ENCODE data around the gene ZBTB25. TPM values are rescaled to one million over a fixed set of nuclear protein-coding genes. Genes with fewer than 3 reads are reported as not detected.

ZBTB25 gene
- total RNA-seq, 1 donor from 2014 or later = 9.4 TPM

DNA sequence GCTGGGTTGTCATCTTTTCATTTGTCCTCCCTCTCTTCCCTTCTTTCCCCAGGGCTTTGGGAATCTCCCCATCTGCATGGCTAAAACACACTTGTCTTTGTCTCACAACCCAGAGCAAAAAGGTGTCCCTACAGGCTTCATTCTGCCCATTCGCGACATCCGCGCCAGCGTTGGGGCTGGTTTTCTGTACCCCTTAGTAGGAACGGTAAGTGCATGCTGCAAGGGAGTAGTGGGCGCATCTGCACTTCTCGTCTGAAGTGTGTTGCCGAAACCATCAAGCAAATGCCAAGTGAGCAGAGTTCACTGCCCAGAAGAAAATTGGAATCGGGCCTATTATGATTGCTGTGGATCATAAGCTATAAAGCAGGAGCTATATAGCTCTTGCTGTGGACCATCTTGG is 49.0 kb downstream of the ZBTB25 start:
- Mint-ChIP-seq H3K4me1 (ENCODE audit: unreplicated experiment) (peaks cover 2% of the 10 kb centered on the region), H3K4me3 (ENCODE audit: unreplicated experiment) (no peak overlapping the region), H3K27ac (ENCODE audit: unreplicated experiment) (no peak overlapping the region), H3K27me3 (ENCODE audit: unreplicated experiment) (peaks cover 2% of the 10 kb centered on the region), H3K9me3 (ENCODE audit: unreplicated experiment) (no peaks in the 10 kb centered on the region), H3K36me3 (ENCODE audit: low read depth, unreplicated experiment) (no peaks in the 10 kb centered on the region)
- no peak for TF ChIP-seq CTCF (IDR thresholded peaks at IDR 0.05; ENCODE audit: unreplicated experiment)
- DNase-seq (ENCODE audit: low spot score) = no peak

- no peak overlapping the region for H3K4me3 Mint-ChIP-seq (ENCODE audit: unreplicated experiment)
- DNase-seq (ENCODE audit: low spot score) = no peak
- H3K27ac Mint-ChIP-seq (ENCODE audit: unreplicated experiment) = no peak overlapping the region
- H3K36me3 Mint-ChIP-seq (ENCODE audit: low read depth, unreplicated experiment) = peaks cover 7% of the 10 kb centered on the region
- no peaks in the 10 kb centered on the region for H3K27me3 Mint-ChIP-seq (ENCODE audit: unreplicated experiment)
- H3K4me1 Mint-ChIP-seq (ENCODE audit: unreplicated experiment) = peaks cover 3% of the 10 kb centered on the region
- no peak for TF ChIP-seq CTCF (IDR thresholded peaks at IDR 0.05; ENCODE audit: unreplicated experiment)
- no peaks in the 10 kb centered on the region for H3K9me3 Mint-ChIP-seq (ENCODE audit: unreplicated experiment)
Observed at GRCh38 chr14:64450255-64450654, 53.4 kb downstream of the ZBTB25 start.

GRCh38 chr14:64447876-64448670 is 55.6 kb downstream of the ZBTB25 start:
- Mint-ChIP-seq H3K9me3 (ENCODE audit: unreplicated experiment) (no peaks in the 10 kb centered on the region), H3K4me3 (ENCODE audit: unreplicated experiment) (no peak overlapping the region), H3K27ac (ENCODE audit: unreplicated experiment) (no peak overlapping the region), H3K36me3 (ENCODE audit: low read depth, unreplicated experiment) (peaks cover 7% of the 10 kb centered on the region), H3K27me3 (ENCODE audit: unreplicated experiment) (no peaks in the 10 kb centered on the region), H3K4me1 (ENCODE audit: unreplicated experiment) (peaks cover 3% of the 10 kb centered on the region)
- no peak for TF ChIP-seq CTCF (IDR thresholded peaks at IDR 0.05; ENCODE audit: unreplicated experiment)
- no peak for DNase-seq (ENCODE audit: low spot score)

DNA sequence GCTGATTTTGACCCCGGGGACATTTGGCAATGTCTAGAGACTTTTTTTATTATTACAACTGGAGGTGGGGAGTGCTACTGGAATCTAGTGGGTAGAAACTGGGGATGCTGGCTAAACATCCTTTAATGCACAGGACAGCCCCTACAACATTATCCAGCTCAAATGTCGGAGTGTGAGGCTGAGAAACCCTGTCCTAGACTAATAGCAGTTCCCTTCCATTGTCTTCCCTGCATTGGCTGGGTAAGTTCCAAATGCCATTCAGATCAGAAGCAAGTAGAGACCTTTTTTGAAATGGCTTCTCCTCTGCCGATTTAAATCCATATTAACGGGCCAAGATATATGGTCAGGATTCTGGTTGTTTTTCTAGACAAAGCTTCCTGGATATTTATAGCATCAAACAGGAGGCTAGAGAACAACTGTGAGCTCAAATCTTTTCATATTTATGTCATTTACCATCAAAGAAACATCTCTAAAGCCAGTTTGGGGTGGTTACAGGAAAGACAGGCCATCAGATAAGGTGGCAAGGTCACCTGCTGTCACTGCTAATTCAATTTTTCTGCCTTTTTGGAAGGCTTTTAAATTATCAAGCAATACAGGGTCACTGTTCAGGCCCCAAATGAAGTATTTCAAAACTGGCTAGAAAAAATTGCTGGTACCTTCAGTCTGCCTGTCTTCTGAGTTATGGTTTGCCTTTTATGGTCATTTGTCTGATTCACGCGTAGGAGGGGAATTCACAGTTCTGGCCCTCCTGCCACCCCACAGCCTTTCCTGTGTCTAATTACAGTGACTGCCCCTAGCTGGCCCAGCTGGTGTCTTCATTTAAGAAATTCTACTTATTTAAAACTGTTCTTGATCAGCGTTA is 58.4 kb downstream of the ZBTB25 start:
- Mint-ChIP-seq H3K4me3 (ENCODE audit: unreplicated experiment) (no peak overlapping the region), H3K27ac (ENCODE audit: unreplicated experiment) (no peak overlapping the region), H3K27me3 (ENCODE audit: unreplicated experiment) (peaks cover 3% of the 10 kb centered on the region), H3K36me3 (ENCODE audit: low read depth, unreplicated experiment) (peaks cover 12% of the 10 kb centered on the region), H3K9me3 (ENCODE audit: unreplicated experiment) (no peaks in the 10 kb centered on the region), H3K4me1 (ENCODE audit: unreplicated experiment) (peaks cover 3% of the 10 kb centered on the region)
- DNase-seq (ENCODE audit: low spot score) = no peak
- no peak for TF ChIP-seq CTCF (IDR thresholded peaks at IDR 0.05; ENCODE audit: unreplicated experiment)

GRCh38 chr14:64444140-64444539 is 59.5 kb downstream of the ZBTB25 start:
- Mint-ChIP-seq H3K4me1 (ENCODE audit: unreplicated experiment) (peaks cover 3% of the 10 kb centered on the region), H3K27me3 (ENCODE audit: unreplicated experiment) (peaks cover 3% of the 10 kb centered on the region), H3K9me3 (ENCODE audit: unreplicated experiment) (no peaks in the 10 kb centered on the region), H3K36me3 (ENCODE audit: low read depth, unreplicated experiment) (peaks cover 13% of the 10 kb centered on the region), H3K27ac (ENCODE audit: unreplicated experiment) (no peak overlapping the region), H3K4me3 (ENCODE audit: unreplicated experiment) (no peak overlapping the region)
- no peak for DNase-seq (ENCODE audit: low spot score)
- TF ChIP-seq CTCF (IDR thresholded peaks at IDR 0.05; ENCODE audit: unreplicated experiment) = no peak

Data from endothelial cell (in vitro differentiated cells).